SU-DHL-6 (cell line): ENCODE data around the gene SCUBE1.

ENCODE experiments used
- H2AFZ ChIP-seq: fragments of 200-600 bp; sonication (generic); 2 replicates; pipeline ENCODE4 v1.6.1; 2014; ENCODE audit warnings: low read depth, mild to moderate bottlenecking, moderate library complexity, mixed read lengths, antibody characterized with exemption, low read length; ENCODE audit not compliant: severe bottlenecking
- H3F3A ChIP-seq: fragments of 200-600 bp; shearing (Covaris generic); 2 replicates; pipeline ENCODE4 v1.6.0; 2016; ENCODE audit warnings: antibody characterized with exemption, mild to moderate bottlenecking; ENCODE audit not compliant: insufficient read depth
- H3K27ac ChIP-seq: fragments of 200-600 bp; sonication (generic); 2 replicates; pipeline ENCODE4 v1.5.1; 2016; ENCODE audit warnings: low read depth, mild to moderate bottlenecking, low read length, moderate library complexity, mixed read lengths
- H3K27me3 ChIP-seq: fragments of 200-600 bp; sonication (generic), shearing (Covaris generic); 2 replicates; pipeline ENCODE4 v1.6.0; 2014; ENCODE audit warnings: mild to moderate bottlenecking, low read length
- H3K36me3 ChIP-seq: fragments of 200-600 bp; sonication (generic); 2 replicates; pipeline ENCODE4 v1.6.1; 2014; ENCODE audit warnings: mild to moderate bottlenecking, low read length, mixed read lengths
- H3K4me2 ChIP-seq: fragments of 300-600, 200-600 bp; shearing (Covaris generic), sonication (generic); 2 replicates; pipeline ENCODE4 v1.6.0; 2014; ENCODE audit warnings: low read length, low read depth, mild to moderate bottlenecking; ENCODE audit not compliant: poor library complexity, severe bottlenecking
- H3K4me3 ChIP-seq: fragments of 200-600 bp; sonication (generic); 2 replicates; pipeline ENCODE4 v1.5.1; 2014; ENCODE audit warnings: antibody characterized with exemption, low read length, mild to moderate bottlenecking, mixed read lengths; ENCODE audit not compliant: insufficient read depth, poor library complexity, severe bottlenecking
- H3K79me2 ChIP-seq: fragments of 200-600 bp; sonication (generic); 2 replicates; pipeline ENCODE4 v1.6.1; 2014; ENCODE audit warnings: mild to moderate bottlenecking, low read length, moderate library complexity; ENCODE audit not compliant: insufficient read depth
- H3K9ac ChIP-seq: fragments of 200-600 bp; sonication (generic); 2 replicates; pipeline ENCODE4 v1.7.0; 2014; ENCODE audit warnings: mild to moderate bottlenecking, low read length
- H3K9me2 ChIP-seq: fragments of 200-600 bp; sonication (generic); replicated peaks from 2 replicates; pipeline ENCODE4 v1.6.1; 2014; ENCODE audit warnings: low read length; ENCODE audit not compliant: insufficient read depth
- H3K9me3 ChIP-seq: fragments of 200-600 bp; sonication (generic); 2 replicates; pipeline ENCODE4 v1.6.1; 2014; ENCODE audit warnings: low read length, mixed read lengths; ENCODE audit not compliant: insufficient read depth
- H4K20me1 ChIP-seq: fragments of 200-600 bp; sonication (generic); 2 replicates; pipeline ENCODE4 v1.6.1; 2014; ENCODE audit warnings: low read depth, mild to moderate bottlenecking, antibody characterized with exemption, low read length, moderate library complexity, mixed read lengths
- EZH2phosphoT487 ChIP-seq: fragments of 200-600 bp; sonication (generic), shearing (Covaris generic); conservative IDR thresholded peaks from 2 replicates; pipeline ENCODE4 v1.6.1; 2018; ENCODE audit warnings: mild to moderate bottlenecking, antibody characterized with exemption, low read length, moderate library complexity, mixed read lengths
- TF ChIP-seq, protein P1 (sequence below): fragments of 200-600 bp; sonication (generic); IDR thresholded peaks from one replicate; pipeline ENCODE4 v1.5.1; 2017; ENCODE audit warnings: antibody characterized with exemption, mild to moderate bottlenecking, low read length, moderate library complexity; ENCODE audit not compliant: insufficient read depth, poor library complexity, severe bottlenecking

The SCUBE1 gene

GRCh38 chr22:43226377-43227238, 116.6 kb downstream of the SCUBE1 start:
- Histone ChIP-seq H3K27ac (no peak overlapping the region), H2AFZ (no peak overlapping the region), H3K36me3 (no peaks in the 10 kb centered on the region), H3K9me2 (no peaks in the 10 kb centered on the region), H3F3A (no peaks in the 10 kb centered on the region), H3K9me3 (no peaks in the 10 kb centered on the region), H4K20me1 (no peaks in the 10 kb centered on the region), H3K79me2 (no peaks in the 10 kb centered on the region), H3K9ac (no peak overlapping the region), H3K4me3 (no peak overlapping the region), H3K4me2 (no peak overlapping the region), H3K27me3 (no peaks in the 10 kb centered on the region)
- TF ChIP-seq EZH2phosphoT487: no peak
- TF ChIP-seq, protein P1, sequence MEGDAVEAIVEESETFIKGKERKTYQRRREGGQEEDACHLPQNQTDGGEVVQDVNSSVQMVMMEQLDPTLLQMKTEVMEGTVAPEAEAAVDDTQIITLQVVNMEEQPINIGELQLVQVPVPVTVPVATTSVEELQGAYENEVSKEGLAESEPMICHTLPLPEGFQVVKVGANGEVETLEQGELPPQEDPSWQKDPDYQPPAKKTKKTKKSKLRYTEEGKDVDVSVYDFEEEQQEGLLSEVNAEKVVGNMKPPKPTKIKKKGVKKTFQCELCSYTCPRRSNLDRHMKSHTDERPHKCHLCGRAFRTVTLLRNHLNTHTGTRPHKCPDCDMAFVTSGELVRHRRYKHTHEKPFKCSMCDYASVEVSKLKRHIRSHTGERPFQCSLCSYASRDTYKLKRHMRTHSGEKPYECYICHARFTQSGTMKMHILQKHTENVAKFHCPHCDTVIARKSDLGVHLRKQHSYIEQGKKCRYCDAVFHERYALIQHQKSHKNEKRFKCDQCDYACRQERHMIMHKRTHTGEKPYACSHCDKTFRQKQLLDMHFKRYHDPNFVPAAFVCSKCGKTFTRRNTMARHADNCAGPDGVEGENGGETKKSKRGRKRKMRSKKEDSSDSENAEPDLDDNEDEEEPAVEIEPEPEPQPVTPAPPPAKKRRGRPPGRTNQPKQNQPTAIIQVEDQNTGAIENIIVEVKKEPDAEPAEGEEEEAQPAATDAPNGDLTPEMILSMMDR: no peak

GRCh38 chr22:43225609-43226008, 117.6 kb downstream of the SCUBE1 start:
- Histone ChIP-seq H3F3A (no peaks in the 10 kb centered on the region), H3K36me3 (no peaks in the 10 kb centered on the region), H3K27me3 (no peaks in the 10 kb centered on the region), H3K9me3 (no peaks in the 10 kb centered on the region), H3K27ac (no peak overlapping the region), H3K4me2 (no peak overlapping the region), H3K4me3 (no peak overlapping the region), H3K79me2 (no peaks in the 10 kb centered on the region), H3K9ac (no peak overlapping the region), H4K20me1 (no peaks in the 10 kb centered on the region), H3K9me2 (no peaks in the 10 kb centered on the region), H2AFZ (no peak overlapping the region)
- TF ChIP-seq, protein P1: no peak
- TF ChIP-seq EZH2phosphoT487: no peak

DNA sequence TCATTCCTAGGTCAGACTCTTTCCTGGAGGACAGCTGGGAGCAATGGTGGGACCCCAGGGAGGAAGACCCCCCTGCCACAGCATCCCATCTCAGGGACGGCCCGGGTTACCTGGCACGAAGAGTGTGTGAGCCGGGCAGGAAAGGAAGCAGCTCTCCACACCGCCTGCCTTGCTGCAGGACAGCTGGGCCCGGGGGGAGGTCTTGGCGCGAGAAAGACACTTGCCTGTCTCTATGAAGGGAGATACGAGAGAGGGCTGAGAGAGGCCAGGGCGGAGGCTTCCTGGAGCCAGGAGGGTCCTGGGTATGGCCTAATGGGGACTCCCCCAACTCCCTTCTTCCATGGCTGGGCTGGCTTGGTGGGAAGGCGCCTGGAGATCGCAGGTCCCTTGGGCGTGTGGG, 120.2 kb downstream of the SCUBE1 start:
- Histone ChIP-seq H3K4me2 (no peak overlapping the region), H3K9ac (no peak overlapping the region), H2AFZ (no peak overlapping the region), H3F3A (no peaks in the 10 kb centered on the region), H3K79me2 (no peaks in the 10 kb centered on the region), H3K4me3 (no peak overlapping the region), H3K27ac (no peak overlapping the region), H3K9me3 (no peaks in the 10 kb centered on the region), H3K36me3 (no peaks in the 10 kb centered on the region), H3K27me3 (no peaks in the 10 kb centered on the region), H4K20me1 (no peaks in the 10 kb centered on the region), H3K9me2 (no peaks in the 10 kb centered on the region)
- TF ChIP-seq, protein P1: no peak
- no peak for TF ChIP-seq EZH2phosphoT487
